ENCODE data around the gene SCAF1.

SCAF1 gene

DNA sequence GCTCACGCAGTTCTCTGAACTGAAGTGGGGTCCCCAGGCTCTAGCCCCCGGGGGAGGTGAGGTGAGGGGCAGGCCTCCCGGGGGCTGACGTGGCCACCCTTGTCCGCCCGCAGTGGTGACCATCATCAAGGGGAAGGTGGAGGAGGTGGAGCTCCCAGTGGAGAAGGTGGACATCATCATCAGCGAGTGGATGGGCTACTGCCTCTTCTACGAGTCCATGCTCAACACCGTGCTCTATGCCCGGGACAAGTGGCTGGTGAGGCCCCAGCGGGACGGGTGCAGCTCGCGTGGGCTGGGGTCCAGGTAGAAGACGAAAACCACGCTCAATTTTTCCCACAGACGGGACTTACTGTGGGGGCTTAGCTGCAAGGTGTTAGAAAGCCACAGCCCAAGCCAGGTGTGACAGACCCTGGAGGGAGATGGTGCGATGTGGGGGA lies 41.8 kb downstream of the SCAF1 start:
- no peak for FAIRE-seq
- DNase-seq (ENCODE audit: insufficient read length, low spot score), result no peak
- TF ChIP-seq, protein P1, sequence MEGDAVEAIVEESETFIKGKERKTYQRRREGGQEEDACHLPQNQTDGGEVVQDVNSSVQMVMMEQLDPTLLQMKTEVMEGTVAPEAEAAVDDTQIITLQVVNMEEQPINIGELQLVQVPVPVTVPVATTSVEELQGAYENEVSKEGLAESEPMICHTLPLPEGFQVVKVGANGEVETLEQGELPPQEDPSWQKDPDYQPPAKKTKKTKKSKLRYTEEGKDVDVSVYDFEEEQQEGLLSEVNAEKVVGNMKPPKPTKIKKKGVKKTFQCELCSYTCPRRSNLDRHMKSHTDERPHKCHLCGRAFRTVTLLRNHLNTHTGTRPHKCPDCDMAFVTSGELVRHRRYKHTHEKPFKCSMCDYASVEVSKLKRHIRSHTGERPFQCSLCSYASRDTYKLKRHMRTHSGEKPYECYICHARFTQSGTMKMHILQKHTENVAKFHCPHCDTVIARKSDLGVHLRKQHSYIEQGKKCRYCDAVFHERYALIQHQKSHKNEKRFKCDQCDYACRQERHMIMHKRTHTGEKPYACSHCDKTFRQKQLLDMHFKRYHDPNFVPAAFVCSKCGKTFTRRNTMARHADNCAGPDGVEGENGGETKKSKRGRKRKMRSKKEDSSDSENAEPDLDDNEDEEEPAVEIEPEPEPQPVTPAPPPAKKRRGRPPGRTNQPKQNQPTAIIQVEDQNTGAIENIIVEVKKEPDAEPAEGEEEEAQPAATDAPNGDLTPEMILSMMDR (IDR thresholded peaks at IDR 0.05; ENCODE audit: insufficient read depth, missing control alignments), result no peak

DNA sequence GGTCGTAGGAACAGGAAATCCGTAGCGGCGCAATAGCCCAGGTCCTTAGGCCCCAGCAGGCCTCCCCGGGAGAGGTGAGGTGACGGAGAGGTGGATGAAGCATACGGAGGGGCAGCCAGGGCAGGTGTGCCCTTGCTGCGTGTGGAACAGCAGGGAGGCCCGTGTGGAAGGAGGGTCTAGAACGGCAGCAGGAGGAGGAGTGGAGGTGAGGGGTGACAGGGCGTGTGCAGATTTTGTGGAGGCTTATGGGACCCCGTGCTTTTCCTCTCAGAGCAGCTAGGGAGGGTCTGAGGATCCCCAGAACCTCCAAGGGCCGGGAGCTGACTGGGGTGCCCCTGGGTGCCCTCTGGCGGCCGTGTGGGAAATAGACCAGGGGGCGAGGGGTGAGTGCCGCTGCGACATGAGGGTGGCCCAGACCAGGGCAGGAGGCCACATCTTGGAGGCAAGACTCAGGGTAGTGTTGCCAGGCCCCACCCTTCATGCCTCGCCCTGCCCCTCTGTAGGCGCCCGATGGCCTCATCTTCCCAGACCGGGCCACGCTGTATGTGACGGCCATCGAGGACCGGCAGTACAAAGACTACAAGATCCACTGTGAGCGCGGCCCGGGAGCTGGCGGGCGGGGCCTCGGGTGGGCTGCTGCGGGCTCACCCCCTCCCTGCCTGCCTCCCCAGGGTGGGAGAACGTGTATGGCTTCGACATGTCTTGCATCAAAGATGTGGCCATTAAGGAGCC lies 42.4 kb downstream of the SCAF1 start:
- DNase-seq (ENCODE audit: insufficient read length, low spot score) (no peak), FAIRE-seq (no peak)
- TF ChIP-seq, protein P1 (IDR thresholded peaks at IDR 0.05; ENCODE audit: insufficient read depth, missing control alignments), result no peak

DNA sequence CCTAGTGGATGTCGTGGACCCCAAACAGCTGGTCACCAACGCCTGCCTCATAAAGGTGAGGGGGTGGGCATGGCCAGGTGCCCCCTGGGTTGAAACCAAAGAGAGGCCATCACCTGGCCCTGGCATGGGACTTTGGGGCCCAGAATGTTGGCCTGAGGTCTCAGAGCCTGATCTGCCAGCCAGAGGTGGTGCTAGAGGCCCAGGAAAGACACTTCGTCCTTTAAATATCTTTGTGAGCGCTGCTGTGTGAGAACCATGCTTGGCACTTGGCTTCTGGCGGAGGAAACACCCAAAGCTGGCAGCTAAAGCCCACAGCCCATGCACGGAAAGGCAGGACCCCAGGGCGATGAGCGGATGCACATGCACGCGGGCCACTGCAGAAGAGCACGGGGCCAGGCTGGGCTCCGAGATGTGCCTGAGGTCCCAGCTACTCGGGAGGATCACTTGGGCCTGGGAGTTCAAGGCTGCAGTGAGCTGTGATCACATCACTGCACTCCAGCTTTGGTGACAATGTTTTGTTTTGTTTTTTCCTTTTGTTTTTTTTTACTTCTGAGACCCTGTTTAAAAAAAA lies 43.1 kb downstream of the SCAF1 start:
- TF ChIP-seq, protein P1 (IDR thresholded peaks at IDR 0.05; ENCODE audit: insufficient read depth, missing control alignments), result no peak
- DNase-seq (ENCODE audit: insufficient read length, low spot score), result no peak
- FAIRE-seq, result no peak

DNA sequence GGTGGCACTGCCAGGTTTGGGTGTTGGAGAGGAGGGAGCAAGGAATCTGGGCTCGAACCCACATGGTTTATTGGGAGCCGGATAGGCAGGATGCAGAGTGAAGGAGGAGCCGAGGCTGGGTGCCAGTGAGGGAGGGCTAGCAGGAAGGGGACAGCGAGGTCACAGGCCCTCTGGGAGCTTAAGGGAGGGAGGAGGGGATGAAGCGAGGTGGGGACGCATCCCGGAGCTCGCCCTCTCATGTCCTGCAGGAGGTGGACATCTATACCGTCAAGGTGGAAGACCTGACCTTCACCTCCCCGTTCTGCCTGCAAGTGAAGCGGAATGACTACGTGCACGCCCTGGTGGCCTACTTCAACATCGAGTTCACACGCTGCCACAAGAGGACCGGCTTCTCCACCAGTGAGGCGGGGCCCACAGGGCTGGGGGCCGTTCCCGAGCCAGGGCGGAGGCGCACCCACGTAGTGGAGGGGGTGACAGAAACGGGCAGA lies 43.9 kb downstream of the SCAF1 start:
- DNase-seq (ENCODE audit: insufficient read length, low spot score) (no peak), FAIRE-seq (no peak)
- TF ChIP-seq, protein P1 (IDR thresholded peaks at IDR 0.05; ENCODE audit: insufficient read depth, missing control alignments), result no peak

DNA sequence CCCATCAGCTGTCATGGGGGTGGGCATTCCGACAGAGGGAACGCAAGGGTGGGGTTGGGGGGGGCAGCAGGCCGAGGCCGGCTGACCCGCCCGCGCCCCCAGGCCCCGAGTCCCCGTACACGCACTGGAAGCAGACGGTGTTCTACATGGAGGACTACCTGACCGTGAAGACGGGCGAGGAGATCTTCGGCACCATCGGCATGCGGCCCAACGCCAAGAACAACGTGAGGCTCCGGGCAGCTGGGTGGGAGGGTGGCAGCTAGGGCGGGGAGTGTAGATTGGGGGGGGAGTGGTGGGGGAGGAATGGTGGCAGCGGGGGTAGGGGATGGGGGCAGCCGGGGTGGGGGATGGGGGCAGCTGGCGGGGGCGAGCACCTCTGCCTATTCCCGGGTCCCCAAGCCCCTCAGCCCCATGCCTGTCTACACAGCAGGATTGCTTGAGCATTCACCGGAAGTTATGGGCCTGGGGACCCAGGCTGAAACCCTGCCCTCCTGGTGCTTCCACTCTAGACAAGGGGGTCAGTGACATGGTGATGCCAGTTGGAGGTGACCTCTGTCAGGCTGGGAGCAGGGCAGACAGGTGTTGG lies 44.6 kb downstream of the SCAF1 start:
- DNase-seq (ENCODE audit: insufficient read length, low spot score) (no peak), FAIRE-seq (no peak)
- TF ChIP-seq, protein P1 (IDR thresholded peaks at IDR 0.05; ENCODE audit: insufficient read depth, missing control alignments), result no peak

DNA sequence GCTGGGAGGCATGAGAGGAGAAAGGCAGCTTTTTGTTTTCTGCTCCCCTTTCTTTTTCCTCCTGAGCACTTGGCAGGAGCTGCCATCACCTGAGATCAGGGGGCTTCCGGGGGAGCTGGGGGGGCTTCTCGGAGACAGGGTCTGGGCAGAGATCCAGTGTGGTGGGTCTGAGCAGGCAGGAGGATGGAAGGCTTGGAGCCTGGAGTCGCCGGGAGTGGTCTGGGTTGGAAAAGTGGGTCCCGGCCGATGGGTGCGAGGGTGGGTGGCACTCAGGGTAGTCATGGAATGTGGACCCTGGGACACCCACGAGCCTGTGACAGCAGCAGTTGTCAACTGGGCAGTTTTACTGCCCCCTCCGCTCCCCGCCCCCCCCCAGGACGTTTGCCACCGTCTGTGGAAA lies 45.1 kb downstream of the SCAF1 start:
- FAIRE-seq (no peak), DNase-seq (ENCODE audit: insufficient read length, low spot score) (no peak)
- TF ChIP-seq, protein P1 (IDR thresholded peaks at IDR 0.05; ENCODE audit: insufficient read depth, missing control alignments), result no peak

Measured in D721Med (cell line).